Esophagus muscularis mucosa (tissue), 4 donors: Measurements from ENCODE around the gene NTRK3.

Source experiments
- EP300 ChIP-seq: sonication (generic); formaldehyde crosslinking; IDR thresholded peaks from one replicate; pipeline ENCODE4 v1.6.1; 2017; ENCODE audit warnings: antibody characterized with exemption
- POLR2A ChIP-seq: fragments of 450-650 bp; IDR thresholded peaks from one replicate; pipeline ENCODE4 v1.6.1; 2017; ENCODE audit warnings: antibody characterized with exemption, moderate library complexity, mild to moderate bottlenecking, low read depth
- POLR2AphosphoS5 ChIP-seq, 2 donors: sonication (generic); formaldehyde crosslinking; IDR thresholded peaks; one replicate each; pipeline ENCODE4 v1.6.1; 2017; ENCODE audit warnings: antibody characterized with exemption in 2 of 2
- TF ChIP-seq, protein P1 (sequence below), 3 experiments: fragments of 200-600 bp in 2 of 3; fragments of 450-650 bp in 1 of 3; sonication (generic) in 2 of 3; IDR thresholded peaks; one replicate each; pipeline ENCODE4 v1.5.1; 2017 to 2019; ENCODE audit warnings: antibody characterized with exemption in 3 of 3, mild to moderate bottlenecking in 2 of 3, moderate library complexity in 1 of 3

DNA sequence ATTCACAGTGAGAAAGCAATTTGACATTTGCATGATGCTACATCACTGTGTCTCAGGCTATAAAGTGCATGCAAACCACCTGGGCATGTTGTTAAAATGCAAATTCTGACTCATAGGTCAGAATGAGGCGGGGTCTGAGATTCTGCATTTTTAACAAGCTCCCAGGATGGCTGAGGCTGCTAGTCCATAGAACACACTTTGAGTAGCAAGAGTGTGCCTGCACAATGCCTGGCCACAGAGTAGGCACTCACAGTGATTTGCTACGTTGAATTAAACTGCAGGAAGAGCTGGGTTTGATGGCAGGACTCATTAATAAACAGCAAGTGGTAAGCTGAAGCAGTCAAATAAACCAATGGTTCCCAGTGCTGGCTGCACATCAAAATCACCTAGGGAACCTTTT lies 48.1 kb downstream of the NTRK3 start:
- TF ChIP-seq, protein P1, sequence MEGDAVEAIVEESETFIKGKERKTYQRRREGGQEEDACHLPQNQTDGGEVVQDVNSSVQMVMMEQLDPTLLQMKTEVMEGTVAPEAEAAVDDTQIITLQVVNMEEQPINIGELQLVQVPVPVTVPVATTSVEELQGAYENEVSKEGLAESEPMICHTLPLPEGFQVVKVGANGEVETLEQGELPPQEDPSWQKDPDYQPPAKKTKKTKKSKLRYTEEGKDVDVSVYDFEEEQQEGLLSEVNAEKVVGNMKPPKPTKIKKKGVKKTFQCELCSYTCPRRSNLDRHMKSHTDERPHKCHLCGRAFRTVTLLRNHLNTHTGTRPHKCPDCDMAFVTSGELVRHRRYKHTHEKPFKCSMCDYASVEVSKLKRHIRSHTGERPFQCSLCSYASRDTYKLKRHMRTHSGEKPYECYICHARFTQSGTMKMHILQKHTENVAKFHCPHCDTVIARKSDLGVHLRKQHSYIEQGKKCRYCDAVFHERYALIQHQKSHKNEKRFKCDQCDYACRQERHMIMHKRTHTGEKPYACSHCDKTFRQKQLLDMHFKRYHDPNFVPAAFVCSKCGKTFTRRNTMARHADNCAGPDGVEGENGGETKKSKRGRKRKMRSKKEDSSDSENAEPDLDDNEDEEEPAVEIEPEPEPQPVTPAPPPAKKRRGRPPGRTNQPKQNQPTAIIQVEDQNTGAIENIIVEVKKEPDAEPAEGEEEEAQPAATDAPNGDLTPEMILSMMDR (IDR thresholded peaks at IDR 0.05), result no peak
- TF ChIP-seq POLR2A, result no peak
- no peak for TF ChIP-seq POLR2AphosphoS5 (IDR thresholded peaks at IDR 0.05)
- TF ChIP-seq EP300, result no peak
